Ishikawa (cell line): Measurements from ENCODE around the gene TBC1D5.

Source experiments
- CEBPB ChIP-seq: IDR thresholded peaks from 2 replicates; pipeline ENCODE4 v1.6.1; 2012
- CREB1 ChIP-seq: IDR thresholded peaks from 2 replicates; pipeline ENCODE4 v1.6.1; 2012; ENCODE audit warnings: low read depth
- EGR1 ChIP-seq: IDR thresholded peaks from 2 replicates; pipeline ENCODE4 v1.6.1; 2012
- EP300 ChIP-seq: IDR thresholded peaks from 2 replicates; pipeline ENCODE4 v1.6.1; 2012; ENCODE audit warnings: borderline replicate concordance
- FOXM1 ChIP-seq: IDR thresholded peaks from 2 replicates; pipeline ENCODE4 v1.6.1; 2012; ENCODE audit warnings: low read depth, borderline replicate concordance
- NFIC ChIP-seq: IDR thresholded peaks from 2 replicates; pipeline ENCODE4 v1.6.1; 2012
- RAD21 ChIP-seq: IDR thresholded peaks from 2 replicates; pipeline ENCODE4 v1.6.1; 2012; ENCODE audit warnings: low read depth
- TAF1 ChIP-seq: IDR thresholded peaks from 2 replicates; pipeline ENCODE4 v1.6.1; 2012; ENCODE audit warnings: low read depth, mild to moderate bottlenecking
- TCF12 ChIP-seq: IDR thresholded peaks from 2 replicates; pipeline ENCODE4 v1.6.1; 2012; ENCODE audit warnings: low read depth
- TEAD4 ChIP-seq: IDR thresholded peaks from 2 replicates; pipeline ENCODE4 v1.6.1; 2012
- YY1 ChIP-seq: IDR thresholded peaks from 2 replicates; pipeline ENCODE4 v1.6.1; 2012; ENCODE audit warnings: low read depth
- ZBTB7A ChIP-seq: IDR thresholded peaks from 2 replicates; pipeline ENCODE4 v1.6.1; 2012; ENCODE audit warnings: low read depth
- TF ChIP-seq, protein P1 (sequence below): IDR thresholded peaks from 2 replicates; pipeline ENCODE4 v1.6.1; 2012; ENCODE audit warnings: low read depth, mild to moderate bottlenecking
- TF ChIP-seq, protein P2 (sequence below): IDR thresholded peaks from 2 replicates; pipeline ENCODE4 v1.6.1; 2012
- TF ChIP-seq, protein P3 (sequence below): IDR thresholded peaks from 2 replicates; pipeline ENCODE4 v1.6.1; 2012

TBC1D5 gene

DNA sequence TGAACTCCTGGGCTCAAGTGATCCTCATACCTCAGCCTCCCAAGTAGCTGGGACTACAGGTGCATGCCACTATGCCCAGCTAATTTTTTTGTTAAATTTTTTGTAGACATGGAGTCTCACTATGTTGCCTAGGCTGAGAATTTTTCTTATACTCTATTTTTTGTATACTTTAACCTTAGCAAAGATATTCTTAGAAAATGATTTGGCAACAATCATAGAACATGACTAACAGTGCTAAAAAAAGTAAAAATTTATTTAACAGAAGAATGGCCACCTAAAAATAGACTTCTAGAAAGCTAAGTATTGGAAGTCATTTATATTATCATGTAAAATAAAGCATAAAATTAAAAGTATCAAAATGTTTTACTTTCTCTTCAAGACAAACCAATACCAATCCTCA lies 535.4 kb downstream of the TBC1D5 start:
- TF ChIP-seq NFIC = no peak
- no peak for TF ChIP-seq RAD21
- TF ChIP-seq, protein P1, sequence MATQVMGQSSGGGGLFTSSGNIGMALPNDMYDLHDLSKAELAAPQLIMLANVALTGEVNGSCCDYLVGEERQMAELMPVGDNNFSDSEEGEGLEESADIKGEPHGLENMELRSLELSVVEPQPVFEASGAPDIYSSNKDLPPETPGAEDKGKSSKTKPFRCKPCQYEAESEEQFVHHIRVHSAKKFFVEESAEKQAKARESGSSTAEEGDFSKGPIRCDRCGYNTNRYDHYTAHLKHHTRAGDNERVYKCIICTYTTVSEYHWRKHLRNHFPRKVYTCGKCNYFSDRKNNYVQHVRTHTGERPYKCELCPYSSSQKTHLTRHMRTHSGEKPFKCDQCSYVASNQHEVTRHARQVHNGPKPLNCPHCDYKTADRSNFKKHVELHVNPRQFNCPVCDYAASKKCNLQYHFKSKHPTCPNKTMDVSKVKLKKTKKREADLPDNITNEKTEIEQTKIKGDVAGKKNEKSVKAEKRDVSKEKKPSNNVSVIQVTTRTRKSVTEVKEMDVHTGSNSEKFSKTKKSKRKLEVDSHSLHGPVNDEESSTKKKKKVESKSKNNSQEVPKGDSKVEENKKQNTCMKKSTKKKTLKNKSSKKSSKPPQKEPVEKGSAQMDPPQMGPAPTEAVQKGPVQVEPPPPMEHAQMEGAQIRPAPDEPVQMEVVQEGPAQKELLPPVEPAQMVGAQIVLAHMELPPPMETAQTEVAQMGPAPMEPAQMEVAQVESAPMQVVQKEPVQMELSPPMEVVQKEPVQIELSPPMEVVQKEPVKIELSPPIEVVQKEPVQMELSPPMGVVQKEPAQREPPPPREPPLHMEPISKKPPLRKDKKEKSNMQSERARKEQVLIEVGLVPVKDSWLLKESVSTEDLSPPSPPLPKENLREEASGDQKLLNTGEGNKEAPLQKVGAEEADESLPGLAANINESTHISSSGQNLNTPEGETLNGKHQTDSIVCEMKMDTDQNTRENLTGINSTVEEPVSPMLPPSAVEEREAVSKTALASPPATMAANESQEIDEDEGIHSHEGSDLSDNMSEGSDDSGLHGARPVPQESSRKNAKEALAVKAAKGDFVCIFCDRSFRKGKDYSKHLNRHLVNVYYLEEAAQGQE = no peak
- TF ChIP-seq CREB1 = no peak
- no peak for TF ChIP-seq EGR1
- no peak for TF ChIP-seq YY1

DNA sequence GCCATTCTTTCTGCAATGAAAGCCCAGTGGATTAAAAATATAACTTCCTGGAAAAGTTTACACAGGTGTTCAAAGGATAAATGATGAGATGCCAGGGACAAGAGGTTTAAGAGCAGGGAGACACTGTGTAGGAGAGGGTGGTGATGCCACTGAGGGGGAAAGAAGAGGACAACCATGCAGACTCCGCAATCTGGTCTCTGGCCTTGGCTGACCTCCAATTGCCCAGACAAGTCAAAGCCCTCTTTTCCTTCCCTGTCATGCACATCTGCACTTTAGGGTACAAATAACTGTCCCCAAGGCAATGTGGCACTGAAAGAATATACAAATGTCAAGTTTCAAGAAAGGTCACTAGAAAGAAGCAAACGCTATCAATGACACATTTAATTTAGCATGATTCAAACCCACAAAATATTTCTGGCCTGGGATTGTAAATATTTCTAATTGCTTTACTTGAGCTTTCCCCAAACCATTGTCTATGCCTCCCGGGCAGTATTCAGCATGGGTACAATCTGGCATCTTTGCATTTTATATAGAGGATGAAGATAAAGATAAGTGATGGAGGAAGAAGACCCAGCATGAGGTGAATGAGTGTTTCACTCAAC lies 538.3 kb downstream of the TBC1D5 start:
- TF ChIP-seq EP300 = no peak
- no peak for TF ChIP-seq EGR1
- TF ChIP-seq NFIC = no peak
- TF ChIP-seq TAF1 = no peak
- no peak for TF ChIP-seq FOXM1
- no peak for TF ChIP-seq TCF12
- no peak for TF ChIP-seq TEAD4
- TF ChIP-seq ZBTB7A = no peak
- TF ChIP-seq, protein P1 = no peak
- no peak for TF ChIP-seq YY1
- TF ChIP-seq CREB1 = no peak
- TF ChIP-seq RAD21 = no peak
- TF ChIP-seq, protein P2, sequence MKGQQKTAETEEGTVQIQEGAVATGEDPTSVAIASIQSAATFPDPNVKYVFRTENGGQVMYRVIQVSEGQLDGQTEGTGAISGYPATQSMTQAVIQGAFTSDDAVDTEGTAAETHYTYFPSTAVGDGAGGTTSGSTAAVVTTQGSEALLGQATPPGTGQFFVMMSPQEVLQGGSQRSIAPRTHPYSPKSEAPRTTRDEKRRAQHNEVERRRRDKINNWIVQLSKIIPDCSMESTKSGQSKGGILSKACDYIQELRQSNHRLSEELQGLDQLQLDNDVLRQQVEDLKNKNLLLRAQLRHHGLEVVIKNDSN = no peak
- no peak for TF ChIP-seq CEBPB
- TF ChIP-seq, protein P3, sequence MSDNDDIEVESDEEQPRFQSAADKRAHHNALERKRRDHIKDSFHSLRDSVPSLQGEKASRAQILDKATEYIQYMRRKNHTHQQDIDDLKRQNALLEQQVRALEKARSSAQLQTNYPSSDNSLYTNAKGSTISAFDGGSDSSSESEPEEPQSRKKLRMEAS = no peak

DNA sequence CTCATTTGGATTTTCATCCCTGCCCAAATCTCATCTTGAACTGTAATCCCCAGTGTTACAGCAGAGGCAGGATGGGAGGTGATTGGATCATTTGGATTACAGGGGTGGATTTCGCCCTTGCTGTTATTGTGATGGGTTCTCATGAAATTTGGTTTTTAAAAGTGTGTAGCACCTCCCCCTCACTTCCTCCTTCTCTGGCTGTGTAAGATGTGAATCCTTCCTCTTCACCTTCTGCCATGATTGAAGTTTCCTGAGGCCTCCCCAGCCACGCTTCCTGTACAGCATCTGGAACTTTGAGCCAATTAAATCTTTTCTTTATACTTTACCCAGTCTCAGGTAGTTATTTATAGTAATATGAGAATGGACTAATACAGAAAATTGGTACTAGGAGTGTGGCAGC lies 540.9 kb downstream of the TBC1D5 start:
- TF ChIP-seq CREB1 = no peak

DNA sequence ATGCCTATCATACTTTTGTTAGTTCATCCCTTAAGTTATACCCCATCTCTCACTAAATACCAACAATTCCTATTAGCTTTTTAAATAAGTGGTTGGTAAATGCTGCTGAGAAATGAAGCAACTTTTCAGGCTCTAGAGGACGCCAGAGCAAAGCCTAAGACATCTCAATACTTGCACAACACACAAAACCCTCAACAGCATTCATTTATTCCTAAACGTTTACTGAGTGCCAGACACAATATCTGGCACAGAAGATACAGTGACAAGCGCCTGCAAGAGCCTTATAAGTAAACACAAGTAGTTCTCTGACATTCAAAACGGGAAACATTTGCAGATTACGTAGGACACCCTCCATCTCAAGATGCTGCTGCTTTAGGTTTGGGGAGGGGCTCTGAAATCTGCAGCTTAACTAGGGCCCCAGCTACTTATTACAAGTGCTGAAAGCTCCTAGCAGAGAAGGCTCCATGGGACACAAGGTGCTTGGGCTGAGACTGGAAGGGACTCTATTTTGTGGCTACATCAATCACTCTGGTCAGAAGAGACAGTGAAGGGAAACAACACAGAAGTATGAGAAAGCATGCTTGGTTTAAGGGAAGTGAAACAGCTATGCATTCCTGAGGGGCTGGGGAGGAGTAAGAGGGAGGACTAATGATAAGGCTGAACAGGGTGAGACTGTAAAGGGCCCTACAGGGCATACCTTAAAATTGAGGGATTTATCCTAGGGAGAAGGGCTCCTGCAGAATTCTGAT lies 546.4 kb downstream of the TBC1D5 start:
- TF ChIP-seq RAD21 = 0 out of 2 replicates have a peak, but pooled peaks have one; percentile 12
- TF ChIP-seq, protein P3 = no peak

DNA sequence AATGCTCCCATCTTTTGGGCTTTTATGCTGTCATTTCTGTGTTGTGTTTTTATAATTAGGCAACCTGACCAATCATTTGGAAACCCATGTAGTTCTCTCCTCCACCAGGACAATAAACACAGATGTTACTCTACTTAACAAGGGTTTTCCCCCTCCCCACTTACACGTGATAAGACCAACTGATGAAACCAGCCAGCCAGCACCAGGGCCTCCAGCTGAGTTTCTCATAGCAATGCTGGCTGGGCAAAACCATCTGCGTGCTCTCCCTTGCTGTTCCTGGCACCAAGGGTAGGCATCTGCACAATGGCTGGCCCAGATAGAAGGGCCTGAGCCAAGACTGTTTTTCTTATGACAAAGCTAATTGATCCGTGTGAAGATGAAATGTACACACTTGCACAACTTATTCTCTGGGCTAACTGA lies 547.2 kb downstream of the TBC1D5 start:
- TF ChIP-seq, protein P1 = no peak
- no peak for TF ChIP-seq YY1
- TF ChIP-seq CREB1 = no peak
- TF ChIP-seq TAF1 = no peak
- no peak for TF ChIP-seq NFIC
- TF ChIP-seq, protein P2 = no peak
- TF ChIP-seq EGR1 = no peak
